Measurements from ENCODE around the gene ETV2.

ETV2 gene

DNA sequence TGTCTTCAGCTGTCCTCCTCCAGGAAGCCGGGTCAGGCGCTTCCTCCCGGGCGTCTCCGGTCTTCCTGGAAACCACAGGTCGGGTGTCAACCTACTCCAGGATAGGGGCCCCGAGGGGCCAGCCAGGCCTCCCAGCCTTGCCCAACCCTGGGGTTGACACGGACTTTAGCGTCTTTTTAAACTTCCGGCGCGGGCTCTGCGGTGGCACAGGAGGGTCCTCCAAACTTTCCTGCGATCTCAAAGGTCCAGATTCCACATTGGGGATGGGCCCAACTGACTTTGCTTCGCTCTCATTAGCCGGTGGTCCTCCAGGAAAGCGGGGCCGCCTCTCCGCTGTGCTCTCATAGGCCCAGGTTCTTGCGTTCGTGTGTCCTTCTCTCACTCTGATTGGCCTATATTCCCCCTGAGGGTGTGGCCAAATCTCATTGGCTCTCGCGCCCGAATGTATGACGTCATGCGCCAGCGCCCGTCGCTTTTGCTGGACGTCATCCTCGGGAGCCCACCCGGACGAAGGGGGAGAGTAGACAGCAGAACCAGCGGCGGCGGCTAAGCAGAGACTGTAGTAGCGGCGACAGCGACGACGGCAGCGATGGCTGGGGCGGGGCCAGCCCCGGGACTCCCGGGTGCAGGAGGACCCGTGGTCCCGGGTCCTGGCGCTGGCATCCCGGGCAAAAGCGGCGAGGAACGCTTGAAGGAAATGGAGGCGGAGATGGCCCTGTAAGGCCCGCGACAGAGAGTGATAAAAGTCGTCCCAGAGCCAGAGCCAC is 12.8 kb upstream of the ETV2 start, which contains the start of gene RBM42:
Gene RBM42 (plus strand): TSS at position 472 of the 767 bp plus-strand sequence. CDS start 118 bp downstream, at position 590.
- H3K27ac ChIP-seq (ENCODE audit: extremely low read depth, low read depth, low read length), result peak within 1 kb of the TSS; percentile 83
- H3K9me3 ChIP-seq (ENCODE audit: control insufficient read depth, insufficient read depth, low read depth, low read length), result no peaks in the 10 kb centered on the region
- peaks cover 40 to 70% of the 10 kb centered on the region in 2 experiments for H3K36me3 ChIP-seq (ENCODE audit: control insufficient read depth in 2 of 2, insufficient read depth in 1 of 2, low read length in 2 of 2)
- ChIA-PET POLR2A (interaction anchor here (0.5 to 4.6 kb wide), 11 partner anchors 9 to 302 kb away, joined by 3 to 42 read pairs (median 4); partner anchors contain the start of genes COX6B1 and HAUS5), CTCF (interaction anchor here (0.6 to 1.2 kb wide), 2 partner anchors 74 to 199 kb away, joined by 3 read pairs; no protein-coding TSS in a partner anchor)
- H3K4me1 ChIP-seq (ENCODE audit: control insufficient read depth, insufficient read depth, low read length), result peaks cover 13% of the 10 kb centered on the region
- peak within 1 kb of the TSS; percentile 62 for H3K4me3 ChIP-seq (ENCODE audit: low read depth, low read length)
- TF ChIP-seq ZNF76 (tag by site-specific recombination; IDR thresholded peaks at IDR 0.05; ENCODE audit: borderline replicate concordance, low read depth) (peak; percentile 92), ZNF423 (tag by site-specific recombination; IDR thresholded peaks at IDR 0.05) (no peak), MZF1 (tag by site-specific recombination; IDR thresholded peaks at IDR 0.05; ENCODE audit: borderline replicate concordance) (no peak), ZNF561 (tag by site-specific recombination; IDR thresholded peaks at IDR 0.05; ENCODE audit: borderline replicate concordance) (peak; percentile 47), HOXC10 (CRISPR knock-in tag; IDR thresholded peaks at IDR 0.05) (no peak), ZNF707 (tag by site-specific recombination; IDR thresholded peaks at IDR 0.05) (no peak), ZNF121 (tag by site-specific recombination; IDR thresholded peaks at IDR 0.05) (no peak), ZNF530 (tag by site-specific recombination; IDR thresholded peaks at IDR 0.05; ENCODE audit: low read depth) (no peak), YY1 (tag by site-specific recombination; IDR thresholded peaks at IDR 0.05) (peak; percentile 80), ZNF239 (tag by site-specific recombination; IDR thresholded peaks at IDR 0.05) (no peak), ZBTB17 (tag by site-specific recombination; IDR thresholded peaks at IDR 0.05) (peak; percentile 98), SP7 (tag by site-specific recombination; IDR thresholded peaks at IDR 0.05) (peak; percentile 98), ZNF560 (tag by site-specific recombination; IDR thresholded peaks at IDR 0.05; ENCODE audit: borderline replicate concordance) (no peak), ZNF670 (tag by site-specific recombination; IDR thresholded peaks at IDR 0.05; ENCODE audit: low read depth) (no peak), ZNF16 (tag by site-specific recombination; IDR thresholded peaks at IDR 0.05; ENCODE audit: low read depth) (no peak), GLI4 (tag by site-specific recombination; IDR thresholded peaks at IDR 0.05) (no peak), ZFP37 (tag by site-specific recombination; IDR thresholded peaks at IDR 0.05) (peak; percentile 85; the same call in 1 of the 2 replicates), HOXA7 (CRISPR knock-in tag; IDR thresholded peaks at IDR 0.05; ENCODE audit: borderline replicate concordance) (no peak), ZNF785 (tag by site-specific recombination; IDR thresholded peaks at IDR 0.05) (no peak), GLI2 (tag by site-specific recombination; IDR thresholded peaks at IDR 0.05; ENCODE audit: borderline replicate concordance, low read depth) (no peak), ZNF394 (tag by site-specific recombination; IDR thresholded peaks at IDR 0.05; ENCODE audit: borderline replicate concordance) (peak; percentile 65; the same call in 1 of the 2 replicates), GLIS1 (tag by site-specific recombination; IDR thresholded peaks at IDR 0.05) (peak; percentile 88), ZNF548 (tag by site-specific recombination; IDR thresholded peaks at IDR 0.05) (no peak), ELK4 (IDR thresholded peaks at IDR 0.05; ENCODE audit: borderline replicate concordance, low read depth, low read length) (no peak), ZNF324 (tag by site-specific recombination; IDR thresholded peaks at IDR 0.05) (peak; percentile 98)
- TF ChIP-seq, protein P1, sequence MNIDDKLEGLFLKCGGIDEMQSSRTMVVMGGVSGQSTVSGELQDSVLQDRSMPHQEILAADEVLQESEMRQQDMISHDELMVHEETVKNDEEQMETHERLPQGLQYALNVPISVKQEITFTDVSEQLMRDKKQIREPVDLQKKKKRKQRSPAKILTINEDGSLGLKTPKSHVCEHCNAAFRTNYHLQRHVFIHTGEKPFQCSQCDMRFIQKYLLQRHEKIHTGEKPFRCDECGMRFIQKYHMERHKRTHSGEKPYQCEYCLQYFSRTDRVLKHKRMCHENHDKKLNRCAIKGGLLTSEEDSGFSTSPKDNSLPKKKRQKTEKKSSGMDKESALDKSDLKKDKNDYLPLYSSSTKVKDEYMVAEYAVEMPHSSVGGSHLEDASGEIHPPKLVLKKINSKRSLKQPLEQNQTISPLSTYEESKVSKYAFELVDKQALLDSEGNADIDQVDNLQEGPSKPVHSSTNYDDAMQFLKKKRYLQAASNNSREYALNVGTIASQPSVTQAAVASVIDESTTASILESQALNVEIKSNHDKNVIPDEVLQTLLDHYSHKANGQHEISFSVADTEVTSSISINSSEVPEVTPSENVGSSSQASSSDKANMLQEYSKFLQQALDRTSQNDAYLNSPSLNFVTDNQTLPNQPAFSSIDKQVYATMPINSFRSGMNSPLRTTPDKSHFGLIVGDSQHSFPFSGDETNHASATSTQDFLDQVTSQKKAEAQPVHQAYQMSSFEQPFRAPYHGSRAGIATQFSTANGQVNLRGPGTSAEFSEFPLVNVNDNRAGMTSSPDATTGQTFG (tag by site-specific recombination; IDR thresholded peaks at IDR 0.05; ENCODE audit: borderline replicate concordance), result peak; percentile 89; the same call in 1 of the 2 replicates
- TF ChIP-seq, protein P2, sequence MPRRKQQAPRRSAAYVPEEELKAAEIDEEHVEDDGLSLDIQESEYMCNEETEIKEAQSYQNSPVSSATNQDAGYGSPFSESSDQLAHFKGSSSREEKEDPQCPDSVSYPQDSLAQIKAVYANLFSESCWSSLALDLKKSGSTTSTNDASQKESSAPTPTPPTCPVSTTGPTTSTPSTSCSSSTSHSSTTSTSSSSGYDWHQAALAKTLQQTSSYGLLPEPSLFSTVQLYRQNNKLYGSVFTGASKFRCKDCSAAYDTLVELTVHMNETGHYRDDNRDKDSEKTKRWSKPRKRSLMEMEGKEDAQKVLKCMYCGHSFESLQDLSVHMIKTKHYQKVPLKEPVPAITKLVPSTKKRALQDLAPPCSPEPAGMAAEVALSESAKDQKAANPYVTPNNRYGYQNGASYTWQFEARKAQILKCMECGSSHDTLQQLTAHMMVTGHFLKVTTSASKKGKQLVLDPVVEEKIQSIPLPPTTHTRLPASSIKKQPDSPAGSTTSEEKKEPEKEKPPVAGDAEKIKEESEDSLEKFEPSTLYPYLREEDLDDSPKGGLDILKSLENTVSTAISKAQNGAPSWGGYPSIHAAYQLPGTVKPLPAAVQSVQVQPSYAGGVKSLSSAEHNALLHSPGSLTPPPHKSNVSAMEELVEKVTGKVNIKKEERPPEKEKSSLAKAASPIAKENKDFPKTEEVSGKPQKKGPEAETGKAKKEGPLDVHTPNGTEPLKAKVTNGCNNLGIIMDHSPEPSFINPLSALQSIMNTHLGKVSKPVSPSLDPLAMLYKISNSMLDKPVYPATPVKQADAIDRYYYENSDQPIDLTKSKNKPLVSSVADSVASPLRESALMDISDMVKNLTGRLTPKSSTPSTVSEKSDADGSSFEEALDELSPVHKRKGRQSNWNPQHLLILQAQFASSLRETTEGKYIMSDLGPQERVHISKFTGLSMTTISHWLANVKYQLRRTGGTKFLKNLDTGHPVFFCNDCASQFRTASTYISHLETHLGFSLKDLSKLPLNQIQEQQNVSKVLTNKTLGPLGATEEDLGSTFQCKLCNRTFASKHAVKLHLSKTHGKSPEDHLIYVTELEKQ (tag by site-specific recombination; IDR thresholded peaks at IDR 0.05; ENCODE audit: borderline replicate concordance), result peak; percentile 66; the same call in 1 of the 2 replicates
- TF ChIP-seq, protein P3, sequence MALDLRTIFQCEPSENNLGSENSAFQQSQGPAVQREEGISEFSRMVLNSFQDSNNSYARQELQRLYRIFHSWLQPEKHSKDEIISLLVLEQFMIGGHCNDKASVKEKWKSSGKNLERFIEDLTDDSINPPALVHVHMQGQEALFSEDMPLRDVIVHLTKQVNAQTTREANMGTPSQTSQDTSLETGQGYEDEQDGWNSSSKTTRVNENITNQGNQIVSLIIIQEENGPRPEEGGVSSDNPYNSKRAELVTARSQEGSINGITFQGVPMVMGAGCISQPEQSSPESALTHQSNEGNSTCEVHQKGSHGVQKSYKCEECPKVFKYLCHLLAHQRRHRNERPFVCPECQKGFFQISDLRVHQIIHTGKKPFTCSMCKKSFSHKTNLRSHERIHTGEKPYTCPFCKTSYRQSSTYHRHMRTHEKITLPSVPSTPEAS (tag by site-specific recombination; IDR thresholded peaks at IDR 0.05), result peak; percentile 64; the same call in 1 of the 2 replicates
